Hepatocyte (in vitro differentiated cells): ENCODE measurements around the gene EDARADD. TPM values are rescaled to one million over a fixed set of nuclear protein-coding genes. Genes with fewer than 3 reads are reported as not detected.
"Not testable (repeated sequence)": the region's sequence is repeated elsewhere in the genome, so short reads cannot be mapped to it uniquely, and the experiment has no call there.

Experiments
- DNase-seq: peaks from one replicate; pipeline ENCODE4 v3.0.0-alpha.2; 2016; ENCODE audit warnings: low spot score
- H2AFZ ChIP-seq: fragments of 200-600 bp; sonication (generic); 2 replicates; pipeline ENCODE4 v1.6.0; 2016; ENCODE audit warnings: antibody characterized with exemption, mild to moderate bottlenecking
- H3K27ac ChIP-seq: fragments of 200-600 bp; sonication (generic); 2 replicates; pipeline ENCODE4 v1.5.1; 2016; ENCODE audit warnings: mild to moderate bottlenecking
- H3K27me3 ChIP-seq: fragments of 200-600 bp; sonication (generic); 2 replicates; pipeline ENCODE4 v1.6.1; 2016
- H3K36me3 ChIP-seq: fragments of 200-600 bp; sonication (generic); replicated peaks from 2 replicates; pipeline ENCODE4 v1.5.1; 2016; ENCODE audit warnings: low read depth; ENCODE audit not compliant: insufficient read depth
- H3K4me1 ChIP-seq: fragments of 200-600 bp; sonication (generic); 2 replicates; pipeline ENCODE4 v1.5.1; 2016; ENCODE audit warnings: mild to moderate bottlenecking, moderate library complexity; ENCODE audit not compliant: insufficient read depth
- H3K4me2 ChIP-seq: fragments of 200-600 bp; sonication (generic); 2 replicates; pipeline ENCODE4 v1.6.0; 2016
- H3K4me3 ChIP-seq: fragments of 200-600 bp; sonication (generic); 2 replicates; pipeline ENCODE4 v1.5.1; 2016; ENCODE audit warnings: mild to moderate bottlenecking
- H3K79me2 ChIP-seq: fragments of 200-600 bp; sonication (generic); 2 replicates; pipeline ENCODE4 v1.6.0; 2017; ENCODE audit warnings: mild to moderate bottlenecking
- H3K9me2 ChIP-seq: fragments of 200-600 bp; sonication (generic); replicated peaks from 2 replicates; pipeline ENCODE4 v1.6.0; 2017; ENCODE audit warnings: mild to moderate bottlenecking; ENCODE audit not compliant: insufficient read depth
- H3K9me3 ChIP-seq: fragments of 200-600 bp; sonication (generic); 2 replicates; pipeline ENCODE4 v1.5.1; 2016; ENCODE audit warnings: low read depth, mild to moderate bottlenecking
- H4K20me1 ChIP-seq: fragments of 200-600 bp; sonication (generic); 2 replicates; pipeline ENCODE4 v1.6.0; 2016; ENCODE audit warnings: mild to moderate bottlenecking; ENCODE audit not compliant: insufficient read depth, poor library complexity, severe bottlenecking
- CTCF ChIP-seq: fragments of 200-600 bp; sonication (generic); IDR thresholded peaks from 2 replicates; pipeline ENCODE4 v1.5.1; 2016; ENCODE audit warnings: antibody characterized with exemption, mild to moderate bottlenecking; ENCODE audit not compliant: poor library complexity
- EZH2 ChIP-seq: fragments of 200-600 bp; sonication (generic); IDR thresholded peaks from 2 replicates; pipeline ENCODE4 v1.6.1; 2016; ENCODE audit warnings: antibody characterized with exemption, mild to moderate bottlenecking, borderline replicate concordance
- EZH2phosphoT487 ChIP-seq: fragments of 200-600 bp; sonication (generic); IDR thresholded peaks from one replicate; pipeline ENCODE4 v1.6.1; 2018; ENCODE audit warnings: antibody characterized with exemption, mild to moderate bottlenecking, low read depth, moderate library complexity; ENCODE audit not compliant: unreplicated experiment, severe bottlenecking
- WGBS: methylation state at CpG from one replicate; pipeline ENCODE4 v1.1.6; 2016; ENCODE audit warnings: low lambda C conversion rate; ENCODE audit errors: missing lambda C conversion rate; 5-methylcytosine and 5-hydroxymethylcytosine counted together
- polyA plus RNA-seq: library from polyadenylated mRNA; unstranded; fragments of >200 nt; fragmentation: Nextera tagmentation; extraction: Ambion mirVana; gene quantifications from 2 replicates; pipeline ENCODE4 v1.2.1, GENCODE V29; 2016
- total RNA-seq: library from RNA; depleted of rRNA; stranded (reverse); fragments of >200 nt; gene quantifications from 2 replicates; pipeline ENCODE4 v1.2.3, GENCODE V29; 2014

EDARADD gene
- total and polyA plus RNA-seq, 2 experiments from 2014 or later = 1.7 to 4.5 TPM

- peak overlapping the region; percentile 83 for H3K27ac ChIP-seq
- H3K27me3 ChIP-seq = no peaks in the 10 kb centered on the region
- no peaks in the 10 kb centered on the region for H4K20me1 ChIP-seq
- TF ChIP-seq CTCF (no peak), EZH2 (no peak), EZH2phosphoT487 (no peak)
- H3K4me1 ChIP-seq = peaks cover 10% of the 10 kb centered on the region
- peak overlapping the region; percentile 66 for H3K4me2 ChIP-seq
- peak; percentile 48 for DNase-seq
- no peak overlapping the region for H3K4me3 ChIP-seq
- 21% methylated on average over 2 of the region's 2 CpGs for WGBS
- no peaks in the 10 kb centered on the region for H3K9me3 ChIP-seq
- no peaks in the 10 kb centered on the region for H3K79me2 ChIP-seq
- H3K9me2 ChIP-seq = no peaks in the 10 kb centered on the region
- no peaks in the 10 kb centered on the region for H3K36me3 ChIP-seq
- H2AFZ ChIP-seq = peak overlapping the region; percentile 27
Measured at GRCh38 chr1:236502579-236502971, 108.5 kb downstream of the EDARADD start.

GRCh38 chr1:236502972-236503639 is 109.0 kb downstream of the EDARADD start:
- Histone ChIP-seq H3K4me3 (no peak overlapping the region), H3K79me2 (no peaks in the 10 kb centered on the region), H3K4me1 (peaks cover 10% of the 10 kb centered on the region), H4K20me1 (no peaks in the 10 kb centered on the region), H3K4me2 (peak overlapping the region; percentile 66), H3K27ac (peak overlapping the region; percentile 83), H3K9me3 (no peaks in the 10 kb centered on the region), H3K36me3 (no peaks in the 10 kb centered on the region), H3K27me3 (no peaks in the 10 kb centered on the region), H3K9me2 (no peaks in the 10 kb centered on the region), H2AFZ (peak overlapping the region; percentile 27)
- WGBS = 26% methylated on average over 15 of the region's 15 CpGs
- peak; percentile 79 for DNase-seq
- TF ChIP-seq EZH2phosphoT487 = no peak
- no peak for TF ChIP-seq EZH2
- TF ChIP-seq CTCF = no peak

- peaks cover 10% of the 10 kb centered on the region for H3K4me1 ChIP-seq
- H4K20me1 ChIP-seq, H3K9me2 ChIP-seq, H3K27ac ChIP-seq, H3K9me3 ChIP-seq, H3K4me2 ChIP-seq, H2AFZ ChIP-seq, H3K4me3 ChIP-seq, DNase-seq, H3K36me3 ChIP-seq, H3K27me3 ChIP-seq, H3K79me2 ChIP-seq: not testable (repeated sequence)
- 82% methylated on average over 3 of the region's 3 CpGs for WGBS
Measured at GRCh38 chr1:236504338-236504737, 110.3 kb downstream of the EDARADD start.

- Histone ChIP-seq H3K9me3 (no peaks in the 10 kb centered on the region), H3K4me3 (no peak overlapping the region), H3K36me3 (no peaks in the 10 kb centered on the region), H3K79me2 (no peaks in the 10 kb centered on the region), H3K27ac (peak overlapping the region; percentile 11), H3K4me1 (peaks cover 10% of the 10 kb centered on the region), H3K27me3 (no peaks in the 10 kb centered on the region), H4K20me1 (no peaks in the 10 kb centered on the region), H3K4me2 (no peak overlapping the region), H2AFZ (no peak overlapping the region), H3K9me2 (no peaks in the 10 kb centered on the region)
- DNase-seq = no peak
- WGBS = 77% methylated on average over 5 of the region's 5 CpGs
- TF ChIP-seq EZH2 (no peak), CTCF (no peak), EZH2phosphoT487 (no peak)
Measured at GRCh38 chr1:236507022-236507700, 113.1 kb downstream of the EDARADD start.
